Stimulated activated CD4-positive, alpha-beta T cell treated with anti-CD3 and anti-CD28 coated beads, TNF-alpha, amount 100 ng/mL, for 1 hour (primary cell): ENCODE data around the gene RCAN2.

ENCODE experiments used
- DNase-seq, 3 donors: peaks; one replicate each; pipeline ENCODE4 v3.0.0-alpha.2; 2020; ENCODE audit warnings: low read depth in 3 of 3, low spot score in 1 of 3

The RCAN2 gene

GRCh38 chr6:46172176-46172575 lies 319.1 kb downstream of the RCAN2 start:
- no peak for DNase-seq
